Keratinocyte (primary cell): ENCODE data around the gene CDH13.

Source experiments
- CTCF ChIP-seq, 3 experiments: IDR thresholded peaks in 1 of 3; conservative IDR thresholded peaks in 1 of 3; optimal IDR thresholded peaks in 1 of 3; 2 replicates in 2 of 3; 3 replicates in 1 of 3; pipeline versions ENCODE3 to v1.5.1; 2011; ENCODE audit warnings: low read length in 3 of 3, mild to moderate bottlenecking in 3 of 3, moderate library complexity in 2 of 3, control low read depth in 1 of 3, inconsistent platforms in 1 of 3; ENCODE audit not compliant: insufficient read depth in 2 of 3; ENCODE audit errors: extremely low read depth in 1 of 3
- EZH2 ChIP-seq: IDR thresholded peaks from one replicate; pipeline ENCODE4 v1.6.1; 2012; ENCODE audit warnings: inconsistent platforms, mild to moderate bottlenecking, low read length, moderate library complexity

GRCh38 chr16:83768986-83769385 is 1142.2 kb downstream of the CDH13 start:
- no peak for TF ChIP-seq CTCF (optimal IDR thresholded peaks at IDR 0.05 in 1 of 3, IDR thresholded peaks at IDR 0.05 in 1 of 3, conservative IDR thresholded peaks at IDR 0.05 in 1 of 3; ENCODE audit: extremely low read depth in 1 of 3, insufficient read depth in 2 of 3, low read length in 3 of 3)
- TF ChIP-seq EZH2 = no peak
